Chondrocyte (in vitro differentiated cells): ENCODE results near the gene PRPH2. TPM values are rescaled to one million over a fixed set of nuclear protein-coding genes. Genes with fewer than 3 reads are reported as not detected.

ENCODE experiments used
- DNase-seq: peaks from one replicate; pipeline ENCODE4 v3.0.0; 2021; ENCODE audit warnings: mixed read lengths, low spot score
- H3K27ac Mint-ChIP-seq: one replicate; pipeline ENCODE4 v1.8.0; 2021; ENCODE audit warnings: mild to moderate bottlenecking, moderate library complexity, mixed read lengths; ENCODE audit not compliant: unreplicated experiment
- H3K27me3 Mint-ChIP-seq: 2 replicates; pipeline ENCODE4 v1.8.0; 2021; ENCODE audit warnings: low read depth, mixed read lengths
- H3K36me3 Mint-ChIP-seq: 2 replicates; pipeline ENCODE4 v1.8.0; 2021; ENCODE audit warnings: low read depth, mixed read lengths
- H3K4me1 Mint-ChIP-seq: 2 replicates; pipeline ENCODE4 v1.8.0; 2021; ENCODE audit warnings: low read depth, mild to moderate bottlenecking, mixed read lengths
- H3K4me3 Mint-ChIP-seq: one replicate; pipeline ENCODE4 v1.8.0; 2021; ENCODE audit warnings: mild to moderate bottlenecking, moderate library complexity, mixed read lengths; ENCODE audit not compliant: unreplicated experiment
- H3K9me3 Mint-ChIP-seq: 2 replicates; pipeline ENCODE4 v1.8.0; 2021; ENCODE audit warnings: low read depth, mixed read lengths
- CTCF ChIP-seq: fragments of 200-600 bp; sonication (generic); IDR thresholded peaks from 2 replicates; pipeline ENCODE4 v1.5.0; 2021; ENCODE audit warnings: antibody characterized with exemption, mild to moderate bottlenecking, moderate library complexity
- total RNA-seq: library from RNA; stranded (reverse); gene quantifications from 3 replicates; pipeline ENCODE4 v1.2.1, GENCODE V29; 2021

PRPH2 gene
- total RNA-seq, 1 donor from 2014 or later: not detected

- Mint-ChIP-seq H3K36me3 (peaks cover 20% of the 10 kb centered on the region), H3K9me3 (no peaks in the 10 kb centered on the region), H3K27me3 (no peaks in the 10 kb centered on the region), H3K27ac (no peak overlapping the region), H3K4me3 (no peak overlapping the region), H3K4me1 (peaks cover 3% of the 10 kb centered on the region)
- no peak for DNase-seq
- TF ChIP-seq CTCF: no peak
Observed at GRCh38 chr6:42664718-42665117, 57.7 kb downstream of the PRPH2 start.

DNA sequence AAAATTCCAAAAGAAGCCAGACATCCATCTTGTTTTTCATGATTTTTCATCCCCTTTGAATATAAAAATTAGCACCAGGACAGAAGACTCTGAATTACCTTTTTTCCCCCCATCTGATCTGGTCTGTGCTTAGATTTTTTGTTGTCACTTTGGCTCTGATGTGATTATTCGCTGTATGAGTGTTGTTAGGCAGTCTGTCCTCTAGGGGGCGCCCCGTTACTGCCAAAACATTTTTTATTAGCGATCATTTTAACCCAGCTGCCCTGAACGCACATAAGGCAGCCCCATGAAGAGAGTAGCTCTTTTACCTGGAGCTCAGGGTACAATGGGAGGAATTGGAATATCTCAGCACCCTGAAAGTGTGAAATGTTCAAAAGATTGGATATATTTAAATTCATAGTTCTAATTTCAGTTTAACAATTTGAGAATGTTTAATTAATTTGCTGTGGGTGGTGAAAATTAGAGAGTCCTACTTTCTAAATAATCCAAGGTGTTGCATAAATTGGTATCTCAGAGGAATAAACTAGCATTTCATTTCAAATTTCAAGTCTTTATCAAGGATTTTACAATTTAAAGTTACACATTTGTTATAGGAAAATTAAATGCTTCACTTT lies 60.8 kb downstream of the PRPH2 start:
- peak overlapping the region; percentile 14 for H3K27ac Mint-ChIP-seq

GRCh38 chr6:42659806-42660205 lies 62.6 kb downstream of the PRPH2 start:
- Mint-ChIP-seq H3K4me1 (peaks cover 3% of the 10 kb centered on the region), H3K36me3 (peaks cover 26% of the 10 kb centered on the region), H3K9me3 (no peaks in the 10 kb centered on the region), H3K27me3 (no peaks in the 10 kb centered on the region), H3K4me3 (no peak overlapping the region), H3K27ac (no peak overlapping the region)
- DNase-seq: no peak
- no peak for TF ChIP-seq CTCF

More for the DNA sequence above, 60.8 kb downstream of the PRPH2 start:
- Mint-ChIP-seq H3K27me3 (no peaks in the 10 kb centered on the region), H3K4me3 (no peak overlapping the region), H3K36me3 (peaks cover 28% of the 10 kb centered on the region), H3K4me1 (peaks cover 3% of the 10 kb centered on the region), H3K9me3 (no peaks in the 10 kb centered on the region)
- TF ChIP-seq CTCF: peak; percentile 99
- no peak for DNase-seq

DNA sequence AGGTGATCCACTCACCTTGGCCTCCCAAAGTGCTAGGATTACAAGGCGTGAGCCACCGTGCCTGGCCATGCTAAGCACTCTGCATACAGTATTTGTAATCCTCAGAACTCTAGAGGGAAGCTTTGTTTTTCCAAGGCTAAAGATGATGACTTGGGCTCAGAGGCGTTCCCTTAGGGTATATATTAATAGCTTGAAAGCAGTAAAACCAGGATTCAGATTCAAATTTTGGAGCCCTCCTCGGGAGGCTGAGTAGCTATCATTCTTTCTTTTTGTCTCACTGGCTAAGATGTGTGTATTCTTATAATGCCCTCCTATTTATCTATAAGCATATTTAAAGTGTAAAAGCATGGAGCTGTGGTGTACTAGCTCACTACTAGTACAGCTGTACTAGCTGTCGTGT lies 68.5 kb downstream of the PRPH2 start:
- Mint-ChIP-seq H3K4me1 (no peaks in the 10 kb centered on the region), H3K27ac (no peak overlapping the region)

DNA sequence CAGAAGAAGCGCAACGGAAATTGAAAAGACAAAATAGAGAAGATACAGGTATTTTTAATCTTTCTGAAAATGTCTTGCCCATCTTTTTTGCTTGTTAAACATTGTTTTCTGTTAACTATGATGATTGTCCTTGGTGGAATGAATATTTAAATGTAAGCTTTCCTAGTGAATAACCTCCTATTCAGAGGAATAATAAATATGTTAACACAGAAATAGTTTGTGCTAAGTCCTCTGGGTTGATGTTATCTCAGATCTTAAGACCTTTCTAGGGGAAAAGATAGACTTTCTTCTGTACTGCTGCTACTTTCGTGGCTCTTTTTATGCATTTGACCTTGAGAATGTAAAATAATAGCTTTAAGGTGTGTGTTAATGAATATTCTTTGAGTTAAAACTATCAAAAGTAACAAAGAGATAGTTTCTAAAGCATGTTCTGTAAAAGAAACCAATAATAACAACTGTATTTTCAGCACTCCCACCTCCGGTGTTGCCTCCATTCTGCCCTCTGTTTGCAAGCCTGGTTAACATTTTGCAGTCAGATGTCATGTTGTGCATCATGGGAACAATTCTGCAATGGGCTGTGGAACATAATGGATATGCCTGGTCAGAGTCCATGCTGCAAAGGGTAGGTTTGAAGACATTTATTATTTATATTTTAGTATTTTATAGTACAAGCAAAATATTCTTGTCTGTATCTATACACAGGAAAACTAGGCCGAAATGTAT lies 70.2 kb downstream of the PRPH2 start:
- Mint-ChIP-seq H3K9me3 (no peaks in the 10 kb centered on the region), H3K36me3 (peaks cover 12% of the 10 kb centered on the region), H3K27me3 (no peaks in the 10 kb centered on the region), H3K4me1 (no peaks in the 10 kb centered on the region), H3K27ac (no peak overlapping the region), H3K4me3 (no peak overlapping the region)
- DNase-seq: no peak
- TF ChIP-seq CTCF: no peak

More for the DNA sequence above, 68.5 kb downstream of the PRPH2 start:
- no peak for TF ChIP-seq CTCF
- H3K27me3 Mint-ChIP-seq: no peaks in the 10 kb centered on the region
- H3K4me3 Mint-ChIP-seq: no peak overlapping the region
- H3K36me3 Mint-ChIP-seq: peaks cover 20% of the 10 kb centered on the region
- no peak for DNase-seq
- H3K9me3 Mint-ChIP-seq: no peaks in the 10 kb centered on the region

Other genes with a start within 250 kb of the PRPH2 start
- gene UBR2, start 158.6 kb downstream of the PRPH2 start, total RNA-seq: 20.9 to 25.7 TPM (median 20.9 TPM) in 3 replicates
- gene TBCC, start 23.5 kb upstream of the PRPH2 start, total RNA-seq: 17.5 to 19.3 TPM (median 18.4 TPM) in 3 replicates
- 9.2 to 10.8 TPM (median 9.7 TPM) in 3 replicates for gene BICRAL, start 59.5 kb upstream of the PRPH2 start, total RNA-seq
- gene RPL7L1, start 157.0 kb upstream of the PRPH2 start, total RNA-seq: 56.4 to 62.7 TPM (median 58.6 TPM) in 3 replicates
- not detected in 3 replicates for gene PTCRA, start 193.5 kb upstream of the PRPH2 start, total RNA-seq
- 41.0 to 57.9 TPM (median 45.5 TPM) in 3 replicates for gene CNPY3, start 206.9 kb upstream of the PRPH2 start, total RNA-seq
- 0.53 TPM in 1 of 3 replicates, not detected in the others for gene GNMT, start 238.2 kb upstream of the PRPH2 start, total RNA-seq